A549 (cell line): ENCODE data around the gene BANP.

Experiments
- CEBPB ChIP-seq, 2 experiments: fragments of >200 bp in 1 of 2; sonication (Bioruptor Twin) in 1 of 2; formaldehyde crosslinking in 1 of 2; IDR thresholded peaks; 2 replicates each; pipeline ENCODE4 v1.6.1; 2012 to 2016
- CTCF ChIP-seq: fragments of >200 bp; sonication (Bioruptor Twin); formaldehyde crosslinking; IDR thresholded peaks from 3 replicates; pipeline ENCODE4 v1.5.1; 2016
- EHMT2 ChIP-seq: fragments of 200-600 bp; sonication (generic); IDR thresholded peaks from 2 replicates; pipeline ENCODE4 v1.6.1; 2016; ENCODE audit warnings: antibody characterized with exemption, low read depth, mild to moderate bottlenecking, moderate library complexity
- GATA3 ChIP-seq: IDR thresholded peaks from 2 replicates; pipeline ENCODE4 v1.6.1; 2012; ENCODE audit warnings: borderline replicate concordance
- PBX3 ChIP-seq: IDR thresholded peaks from 2 replicates; pipeline ENCODE4 v1.6.1; 2012
- REST ChIP-seq: fragments of 200-600 bp; sonication (generic); IDR thresholded peaks from 2 replicates; pipeline ENCODE4 v1.6.1; 2016; ENCODE audit warnings: antibody characterized with exemption, mild to moderate bottlenecking, moderate library complexity
- RFX5 ChIP-seq: fragments of 450-650 bp; IDR thresholded peaks from 2 replicates; pipeline ENCODE4 v1.7.1; 2014; ENCODE audit warnings: antibody characterized with exemption, mild to moderate bottlenecking, moderate library complexity
- SREBF2 ChIP-seq: fragments of 450-650 bp; IDR thresholded peaks from 2 replicates; pipeline ENCODE4 v1.6.1; 2014; ENCODE audit warnings: mild to moderate bottlenecking, moderate library complexity
- USF2 ChIP-seq: fragments of 450-650 bp; IDR thresholded peaks from 2 replicates; pipeline ENCODE4 v1.6.1; 2014; ENCODE audit warnings: antibody characterized with exemption

GRCh38 chr16:88056212-88056611 lies 105.0 kb downstream of the BANP start:
- no peak for TF ChIP-seq SREBF2
- TF ChIP-seq USF2: no peak
- no peak for TF ChIP-seq EHMT2
- no peak for TF ChIP-seq GATA3
- no peak for TF ChIP-seq RFX5
- TF ChIP-seq CTCF: no peak
- no peak for TF ChIP-seq PBX3
- TF ChIP-seq CEBPB (IDR thresholded peaks at IDR 0.05): no peak
- TF ChIP-seq REST: no peak
